Peyer's patch (tissue), 4 donors: Measurements from ENCODE around the gene COPG1. TPM values are rescaled to one million over a fixed set of nuclear protein-coding genes. Genes with fewer than 3 reads are reported as not detected.

Source experiments
- DNase-seq, 3 donors: peaks; one replicate each; pipeline ENCODE4 v3.0.0-alpha.2; 2017 to 2019
- H3K27ac ChIP-seq, 4 donors: fragments of 200-600 bp; sonication (generic); one replicate each; pipeline ENCODE4 v1.5.1; 2016 to 2019
- H3K27me3 ChIP-seq, 2 donors: fragments of 200-600 bp; sonication (generic); one replicate each; pipeline ENCODE4 v1.5.1; 2019
- H3K36me3 ChIP-seq, 3 donors: fragments of 200-600 bp; sonication (generic); one replicate each; pipeline ENCODE4 v1.5.1; 2016 to 2019
- H3K4me1 ChIP-seq, 4 donors: fragments of 200-600 bp; sonication (generic); one replicate each; pipeline ENCODE4 v1.5.1; 2016 to 2019
- H3K4me3 ChIP-seq, 4 donors: fragments of 200-600 bp; sonication (generic); 1 replicate in 3 of 4; 2 replicates in 1 of 4; pipeline ENCODE4 v1.5.1; 2016 to 2019; ENCODE audit warnings: mild to moderate bottlenecking in 1 of 4
- H3K9me3 ChIP-seq, 4 donors: fragments of 200-600 bp; sonication (generic); one replicate each; pipeline ENCODE4 v1.5.1; 2016 to 2019; ENCODE audit warnings: mild to moderate bottlenecking in 1 of 4
- CTCF ChIP-seq, 6 experiments: fragments of 450-650 bp in 4 of 6; fragments of 200-600 bp in 2 of 6; sonication (generic) in 1 of 6; IDR thresholded peaks; one replicate each; pipeline ENCODE4 v1.5.1; 2017 to 2019; ENCODE audit warnings: antibody characterized with exemption in 6 of 6, mild to moderate bottlenecking in 3 of 6, moderate library complexity in 1 of 6
- POLR2A ChIP-seq, 2 donors: fragments of 450-650 bp; IDR thresholded peaks; one replicate each; pipeline ENCODE4 v1.5.1; 2017; ENCODE audit warnings: antibody characterized with exemption in 2 of 2, mild to moderate bottlenecking in 2 of 2, moderate library complexity in 2 of 2
- total RNA-seq, 4 donors: library from RNA; depleted of rRNA; stranded (reverse); fragments of >200 nt; gene quantifications; one replicate each; pipeline ENCODE4 v1.1.0, GENCODE V29; 2016

COPG1 gene
- total RNA-seq, 4 donors from 2014 or later: 120 to 220 (median 176) TPM

- Histone ChIP-seq H3K27me3 (no peaks in the 10 kb centered on the region), H3K4me1 (peaks cover 0 to 17% (median 13%) of the 10 kb centered on the region in 4 donors), H3K36me3 (peaks cover 0 to 9% (median 0%) of the 10 kb centered on the region in 3 donors), H3K9me3 (no peaks in the 10 kb centered on the region), H3K27ac (peak overlapping the region in 1 of 4 donors; percentile 38), H3K4me3 (no peak overlapping the region)
- no peak for TF ChIP-seq POLR2A (IDR thresholded peaks at IDR 0.05)
- no peak for TF ChIP-seq CTCF (IDR thresholded peaks at IDR 0.05)
- DNase-seq: no peak
These were observed 33.4 kb downstream of the COPG1 start for GRCh38 chr3:129282727-129283327.

GRCh38 chr3:129286081-129286480 is 36.7 kb downstream of the COPG1 start:
- TF ChIP-seq CTCF (IDR thresholded peaks at IDR 0.05) (no peak), POLR2A (IDR thresholded peaks at IDR 0.05) (no peak)
- Histone ChIP-seq H3K27ac (no peak overlapping the region), H3K9me3 (no peaks in the 10 kb centered on the region), H3K36me3 (peaks cover 0 to 39% (median 0%) of the 10 kb centered on the region in 3 donors), H3K4me3 (no peak overlapping the region), H3K4me1 (peaks cover 0 to 14% (median 4%) of the 10 kb centered on the region in 4 donors), H3K27me3 (no peaks in the 10 kb centered on the region)
- DNase-seq: no peak

- Histone ChIP-seq H3K27me3 (no peaks in the 10 kb centered on the region), H3K27ac (no peak overlapping the region), H3K36me3 (peaks cover 0 to 55% (median 0%) of the 10 kb centered on the region in 3 donors), H3K9me3 (no peaks in the 10 kb centered on the region), H3K4me3 (no peak overlapping the region), H3K4me1 (peaks cover 0 to 3% (median 0%) of the 10 kb centered on the region in 4 donors)
- no peak for DNase-seq
- TF ChIP-seq POLR2A (IDR thresholded peaks at IDR 0.05): no peak
- TF ChIP-seq CTCF (IDR thresholded peaks at IDR 0.05): no peak
These were observed 39.0 kb downstream of the COPG1 start for GRCh38 chr3:129288446-129288845.

GRCh38 chr3:129289201-129289921 is 40.0 kb downstream of the COPG1 start:
- DNase-seq: no peak
- Histone ChIP-seq H3K4me3 (no peak overlapping the region), H3K27ac (no peak overlapping the region), H3K36me3 (peaks cover 0 to 64% (median 0%) of the 10 kb centered on the region in 3 donors), H3K27me3 (no peaks in the 10 kb centered on the region), H3K4me1 (no peaks in the 10 kb centered on the region), H3K9me3 (no peaks in the 10 kb centered on the region)
- no peak for TF ChIP-seq POLR2A (IDR thresholded peaks at IDR 0.05)
- TF ChIP-seq CTCF (IDR thresholded peaks at IDR 0.05): no peak

- Histone ChIP-seq H3K27ac (no peak overlapping the region), H3K36me3 (peaks cover 0 to 70% (median 0%) of the 10 kb centered on the region in 3 donors)
These were observed 42.0 kb downstream of the COPG1 start for GRCh38 chr3:129291236-129291886.

More at GRCh38 chr3:129291236-129291886, 42.0 kb downstream of the COPG1 start:
- H3K4me3 ChIP-seq: no peak overlapping the region
- no peaks in the 10 kb centered on the region for H3K9me3 ChIP-seq
- no peak for DNase-seq
- no peaks in the 10 kb centered on the region for H3K4me1 ChIP-seq
- H3K27me3 ChIP-seq: no peaks in the 10 kb centered on the region
- no peak for TF ChIP-seq CTCF (IDR thresholded peaks at IDR 0.05)
- TF ChIP-seq POLR2A (IDR thresholded peaks at IDR 0.05): no peak
